ENCODE data around the gene RPH3AL.

RPH3AL gene

DNA sequence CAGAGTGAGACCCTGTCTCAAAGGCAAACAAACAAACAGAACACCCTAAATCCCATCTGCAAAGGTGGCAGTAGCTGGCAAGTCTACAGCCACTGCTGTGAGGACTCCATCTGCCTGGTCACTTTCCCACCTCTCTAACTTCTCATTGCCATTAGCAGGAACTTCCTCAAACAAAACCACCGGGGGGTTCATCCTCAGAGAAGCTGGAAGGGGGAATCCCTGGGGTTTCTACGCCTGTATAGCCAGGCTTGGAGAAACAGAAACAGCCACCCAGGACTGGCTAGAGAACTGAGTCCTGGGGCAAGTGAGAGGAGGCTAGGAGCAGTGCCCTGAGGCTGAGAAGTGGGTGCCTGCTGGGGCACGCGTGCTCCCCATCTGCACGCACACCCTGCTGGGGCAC is 7.3 kb downstream of the RPH3AL start:
- H3K36me3 ChIP-seq (ENCODE audit: control insufficient read depth, insufficient read depth, low read length): no peaks in the 10 kb centered on the region
- no peaks in the 10 kb centered on the region for H3K9me3 ChIP-seq (ENCODE audit: control insufficient read depth, low read length)
- 88% methylated on average over 5 of the region's 5 CpGs for WGBS, 2 experiments
- H3K4me3 ChIP-seq (ENCODE audit: insufficient read depth, low read depth, low read length): no peak overlapping the region
- no peak overlapping the region for H3K27ac ChIP-seq (ENCODE audit: insufficient read depth, low read depth, low read length, poor library complexity, severe bottlenecking)
- H3K4me1 ChIP-seq (ENCODE audit: control insufficient read depth, insufficient read depth, low read length): peaks cover 5% of the 10 kb centered on the region
- H3K27me3 ChIP-seq (ENCODE audit: control insufficient read depth, insufficient read depth, low read length, poor library complexity, severe bottlenecking): no peaks in the 10 kb centered on the region

DNA sequence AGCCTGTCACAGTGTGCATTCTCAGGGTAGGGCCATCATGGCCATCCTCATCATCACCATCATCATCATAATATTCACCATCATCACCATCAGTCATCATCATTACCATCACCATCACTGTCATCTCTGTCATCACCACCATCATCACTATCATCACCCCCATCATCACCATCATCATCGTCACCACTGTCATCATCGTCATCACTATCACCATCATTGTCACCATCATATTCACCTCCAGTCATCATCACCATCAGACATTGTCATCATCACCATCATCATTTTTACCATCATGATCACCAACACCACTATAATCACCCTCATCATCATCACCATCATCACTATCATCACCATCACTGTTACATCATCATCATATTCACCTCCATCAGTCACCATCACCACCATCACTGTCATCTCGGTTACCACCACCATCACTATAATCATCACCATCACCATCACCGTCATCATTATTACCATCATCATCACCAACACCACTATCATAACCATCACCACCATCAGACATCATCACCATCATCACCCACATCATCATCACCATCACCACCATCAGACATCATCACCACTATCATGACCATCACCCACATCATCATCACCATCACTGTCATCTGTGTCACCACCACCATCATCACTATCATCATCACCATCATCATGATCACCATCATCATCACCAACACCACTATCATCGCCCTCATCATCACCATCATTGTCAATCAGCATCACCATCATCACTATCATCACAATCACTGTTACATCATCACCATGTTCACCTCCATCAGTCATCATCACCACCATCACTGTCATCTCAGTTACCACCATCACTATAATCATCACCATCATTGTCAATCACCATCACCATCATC is 8.5 kb downstream of the RPH3AL start:
- H3K36me3 ChIP-seq (ENCODE audit: control insufficient read depth, insufficient read depth, low read length): no peaks in the 10 kb centered on the region
- no peaks in the 10 kb centered on the region for H3K9me3 ChIP-seq (ENCODE audit: control insufficient read depth, low read length)
- H3K4me1 ChIP-seq (ENCODE audit: control insufficient read depth, insufficient read depth, low read length): peaks cover 5% of the 10 kb centered on the region
- H3K27me3 ChIP-seq (ENCODE audit: control insufficient read depth, insufficient read depth, low read length, poor library complexity, severe bottlenecking): no peaks in the 10 kb centered on the region
- H3K27ac ChIP-seq (ENCODE audit: insufficient read depth, low read depth, low read length, poor library complexity, severe bottlenecking): no peak overlapping the region
- 90 to 92% methylated on average over 5 of the region's 5 CpGs for WGBS, 2 experiments
- no peak overlapping the region for H3K4me3 ChIP-seq (ENCODE audit: insufficient read depth, low read depth, low read length)

DNA sequence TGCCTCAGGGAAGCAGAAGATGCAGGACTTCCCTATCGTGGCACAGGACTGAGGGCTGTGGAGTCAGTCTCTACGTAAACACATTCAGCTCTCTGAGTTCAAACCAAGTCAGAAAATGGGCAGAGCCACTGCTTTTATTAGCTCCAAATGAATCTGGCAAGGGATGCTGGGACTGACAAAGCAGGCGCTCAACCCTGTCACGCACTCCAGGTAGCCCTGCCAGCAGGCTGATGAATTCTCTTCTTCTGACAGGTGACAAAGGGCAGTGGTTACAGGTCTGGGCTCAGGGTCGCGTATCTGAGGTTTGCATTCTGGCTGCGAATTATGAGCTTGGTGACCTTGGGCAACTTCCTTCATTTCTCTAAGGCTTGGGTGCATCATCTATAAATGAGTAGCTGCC is 9.4 kb downstream of the RPH3AL start:
- no peaks in the 10 kb centered on the region for H3K27me3 ChIP-seq (ENCODE audit: control insufficient read depth, insufficient read depth, low read length, poor library complexity, severe bottlenecking)
- no peak overlapping the region for H3K27ac ChIP-seq (ENCODE audit: insufficient read depth, low read depth, low read length, poor library complexity, severe bottlenecking)
- no peak overlapping the region for H3K4me3 ChIP-seq (ENCODE audit: insufficient read depth, low read depth, low read length)
- no peaks in the 10 kb centered on the region for H3K4me1 ChIP-seq (ENCODE audit: control insufficient read depth, insufficient read depth, low read length)
- no peaks in the 10 kb centered on the region for H3K36me3 ChIP-seq (ENCODE audit: control insufficient read depth, insufficient read depth, low read length)
- WGBS, 2 experiments: 76 to 77% methylated on average over 7 of the region's 7 CpGs
- no peaks in the 10 kb centered on the region for H3K9me3 ChIP-seq (ENCODE audit: control insufficient read depth, low read length)

DNA sequence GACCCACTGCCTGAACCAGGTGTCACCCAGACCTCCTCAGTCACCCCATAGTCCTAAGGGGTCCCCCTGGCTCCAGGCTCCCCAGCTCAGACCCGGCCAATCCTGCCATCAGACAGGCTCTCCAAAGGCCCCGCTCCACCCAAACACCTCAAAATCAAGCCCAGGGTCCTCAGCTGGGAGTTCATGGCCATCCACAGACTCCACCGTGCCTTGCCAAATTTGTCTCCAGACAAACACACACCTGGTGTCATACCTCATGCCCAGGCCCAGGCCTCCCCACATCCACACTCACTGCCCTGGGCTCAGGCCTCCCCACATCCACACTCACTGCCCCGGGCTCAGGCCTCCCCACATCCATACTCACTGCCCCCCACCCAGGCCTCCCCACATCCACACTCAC is 12.5 kb downstream of the RPH3AL start:
- H3K4me3 ChIP-seq (ENCODE audit: insufficient read depth, low read depth, low read length): no peak overlapping the region
- H3K4me1 ChIP-seq (ENCODE audit: control insufficient read depth, insufficient read depth, low read length): peaks cover 12% of the 10 kb centered on the region
- 92 to 93% methylated on average over 4 of the region's 4 CpGs for WGBS, 2 experiments
- no peaks in the 10 kb centered on the region for H3K27me3 ChIP-seq (ENCODE audit: control insufficient read depth, insufficient read depth, low read length, poor library complexity, severe bottlenecking)
- H3K9me3 ChIP-seq (ENCODE audit: control insufficient read depth, low read length): no peaks in the 10 kb centered on the region
- no peak overlapping the region for H3K27ac ChIP-seq (ENCODE audit: insufficient read depth, low read depth, low read length, poor library complexity, severe bottlenecking)
- no peaks in the 10 kb centered on the region for H3K36me3 ChIP-seq (ENCODE audit: control insufficient read depth, insufficient read depth, low read length)

DNA sequence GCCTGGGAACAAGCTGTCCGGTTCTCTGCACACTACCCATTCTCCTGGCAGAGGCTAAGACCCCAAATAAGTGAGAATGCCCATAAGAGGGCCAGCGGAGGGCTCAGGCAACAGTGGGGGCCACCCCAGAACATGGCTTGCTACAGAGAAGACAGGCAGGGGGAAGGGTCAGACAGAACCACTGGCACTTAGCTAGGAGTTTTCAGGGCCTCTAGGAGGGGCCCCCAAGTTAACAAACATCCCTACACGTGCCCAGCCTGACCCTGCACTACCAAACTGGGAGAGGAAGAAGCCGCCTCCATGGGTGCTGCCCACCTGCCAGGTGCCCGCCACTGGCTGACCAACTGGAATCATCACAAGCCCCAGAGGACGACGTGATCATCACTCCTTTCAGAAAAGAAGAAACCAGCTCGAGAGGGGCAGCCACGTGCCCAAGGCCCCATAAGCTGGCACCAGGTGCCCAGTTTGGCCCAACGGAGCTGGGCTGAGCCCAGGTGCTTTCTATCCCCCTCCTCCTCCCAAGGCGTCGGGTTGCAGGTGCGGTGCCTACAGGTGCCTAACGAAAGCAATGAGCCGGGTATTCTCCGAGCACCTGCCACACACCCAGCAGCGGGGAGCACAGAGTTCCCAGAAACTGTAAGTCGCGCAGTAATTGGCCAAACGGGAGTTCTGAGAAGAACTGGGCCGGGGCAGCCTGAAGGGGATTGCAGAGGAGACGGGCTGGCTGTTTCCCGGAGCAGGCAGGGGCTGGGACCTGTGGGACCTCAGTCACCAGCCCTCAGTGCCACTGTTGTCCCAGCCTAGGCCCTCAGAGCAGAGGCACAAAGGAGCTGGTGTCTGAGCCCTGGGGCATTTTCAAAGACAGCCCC is 13.2 kb downstream of the RPH3AL start:
- peaks cover 12% of the 10 kb centered on the region for H3K4me1 ChIP-seq (ENCODE audit: control insufficient read depth, insufficient read depth, low read length)
- no peaks in the 10 kb centered on the region for H3K27me3 ChIP-seq (ENCODE audit: control insufficient read depth, insufficient read depth, low read length, poor library complexity, severe bottlenecking)
- no peaks in the 10 kb centered on the region for H3K36me3 ChIP-seq (ENCODE audit: control insufficient read depth, insufficient read depth, low read length)
- no peaks in the 10 kb centered on the region for H3K9me3 ChIP-seq (ENCODE audit: control insufficient read depth, low read length)
- H3K4me3 ChIP-seq (ENCODE audit: insufficient read depth, low read depth, low read length): no peak overlapping the region
- H3K27ac ChIP-seq (ENCODE audit: insufficient read depth, low read depth, low read length, poor library complexity, severe bottlenecking): no peak overlapping the region
- 90% methylated on average over 23 of the region's 23 CpGs for WGBS, 2 experiments

DNA sequence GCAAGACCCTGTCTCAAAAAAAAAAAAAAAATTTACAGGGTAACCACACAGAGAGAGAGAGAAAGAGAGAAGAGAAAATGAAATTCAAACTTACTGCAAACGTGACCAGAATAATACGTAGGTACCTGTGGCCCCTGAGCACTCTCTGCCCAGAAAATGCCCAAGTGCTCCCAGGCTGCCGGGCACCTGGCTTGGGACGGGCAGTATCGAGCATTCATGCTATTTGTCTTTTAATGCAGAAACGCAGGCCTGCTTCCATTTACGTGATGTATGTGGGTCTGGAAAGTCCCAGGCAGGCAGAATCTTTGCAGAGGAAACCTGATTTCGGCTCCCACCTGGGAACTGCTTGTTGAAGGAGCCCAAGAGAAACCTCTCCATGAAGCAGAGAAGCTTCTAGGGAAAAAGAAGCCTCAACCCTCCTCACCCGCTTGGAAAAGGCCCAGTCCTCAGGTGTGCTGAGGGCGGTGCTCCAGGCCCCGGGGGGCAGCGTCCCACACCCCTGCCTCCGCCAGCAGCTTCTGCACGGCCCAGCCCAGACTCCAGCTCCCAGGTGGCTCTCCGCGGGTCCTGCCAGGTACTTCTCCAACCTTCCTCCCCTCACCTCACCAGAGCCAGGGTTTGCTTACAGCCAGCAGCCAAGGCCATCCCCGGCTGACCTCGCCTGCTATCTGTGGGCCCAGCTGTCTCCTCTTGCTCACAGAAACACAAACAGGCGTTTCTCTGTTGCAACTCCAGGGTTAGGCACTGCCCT is 14.0 kb downstream of the RPH3AL start:
- Histone ChIP-seq H3K27ac (ENCODE audit: insufficient read depth, low read depth, low read length, poor library complexity, severe bottlenecking) (no peak overlapping the region), H3K4me1 (ENCODE audit: control insufficient read depth, insufficient read depth, low read length) (peaks cover 12% of the 10 kb centered on the region), H3K9me3 (ENCODE audit: control insufficient read depth, low read length) (no peaks in the 10 kb centered on the region), H3K27me3 (ENCODE audit: control insufficient read depth, insufficient read depth, low read length, poor library complexity, severe bottlenecking) (no peaks in the 10 kb centered on the region), H3K4me3 (ENCODE audit: insufficient read depth, low read depth, low read length) (no peak overlapping the region), H3K36me3 (ENCODE audit: control insufficient read depth, insufficient read depth, low read length) (no peaks in the 10 kb centered on the region)
- WGBS, 2 experiments: 89 to 92% methylated on average over 19 of the region's 19 CpGs

DNA sequence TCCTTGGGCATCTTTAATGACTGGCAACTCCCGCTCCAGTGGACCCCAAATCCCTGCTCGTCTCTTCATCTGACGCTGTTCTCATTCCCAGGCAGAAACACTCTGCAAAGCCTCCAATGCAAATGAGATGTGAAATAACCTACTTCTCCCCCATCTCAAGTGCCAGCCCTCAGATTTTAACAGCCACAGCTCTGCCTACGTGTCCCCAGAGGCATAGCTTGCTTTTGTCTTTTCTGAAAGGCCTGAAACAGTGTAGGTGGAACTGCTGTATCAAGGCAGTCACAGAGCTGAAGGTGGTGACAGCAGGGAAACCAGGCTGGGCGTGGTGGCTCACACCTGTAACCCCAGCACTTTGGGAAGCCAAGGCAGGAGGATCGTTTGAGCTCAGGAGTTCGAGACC is 14.7 kb downstream of the RPH3AL start:
- peaks cover 12% of the 10 kb centered on the region for H3K4me1 ChIP-seq (ENCODE audit: control insufficient read depth, insufficient read depth, low read length)
- H3K9me3 ChIP-seq (ENCODE audit: control insufficient read depth, low read length): no peaks in the 10 kb centered on the region
- no peaks in the 10 kb centered on the region for H3K36me3 ChIP-seq (ENCODE audit: control insufficient read depth, insufficient read depth, low read length)
- H3K4me3 ChIP-seq (ENCODE audit: insufficient read depth, low read depth, low read length): no peak overlapping the region
- no peak overlapping the region for H3K27ac ChIP-seq (ENCODE audit: insufficient read depth, low read depth, low read length, poor library complexity, severe bottlenecking)
- H3K27me3 ChIP-seq (ENCODE audit: control insufficient read depth, insufficient read depth, low read length, poor library complexity, severe bottlenecking): no peaks in the 10 kb centered on the region
- WGBS, 2 experiments: 80 to 87% methylated on average over 7 of the region's 7 CpGs

DNA sequence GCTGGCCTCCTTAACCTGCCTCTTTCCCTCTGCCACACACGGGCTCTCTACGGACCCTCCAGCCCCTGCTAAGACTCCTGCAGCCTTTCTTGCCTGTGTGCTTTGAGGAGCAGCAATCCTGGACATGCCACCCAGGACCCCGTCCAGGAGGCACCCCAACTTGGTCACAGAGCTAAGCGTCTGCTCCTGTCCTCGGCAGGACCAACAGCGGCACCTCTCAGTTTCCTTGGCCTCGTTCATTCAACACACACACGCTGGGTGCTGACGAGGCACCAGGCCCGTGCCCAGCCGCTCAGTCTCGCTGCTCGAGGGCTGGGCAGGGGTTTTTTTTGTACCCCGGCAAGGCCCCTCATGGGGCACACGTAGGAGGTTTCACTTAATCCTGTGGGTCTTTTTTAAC is 15.2 kb downstream of the RPH3AL start:
- 89 to 92% methylated on average over 15 of the region's 15 CpGs for WGBS, 2 experiments
- Histone ChIP-seq H3K27me3 (ENCODE audit: control insufficient read depth, insufficient read depth, low read length, poor library complexity, severe bottlenecking) (no peaks in the 10 kb centered on the region), H3K9me3 (ENCODE audit: control insufficient read depth, low read length) (no peaks in the 10 kb centered on the region), H3K27ac (ENCODE audit: insufficient read depth, low read depth, low read length, poor library complexity, severe bottlenecking) (no peak overlapping the region), H3K36me3 (ENCODE audit: control insufficient read depth, insufficient read depth, low read length) (no peaks in the 10 kb centered on the region), H3K4me1 (ENCODE audit: control insufficient read depth, insufficient read depth, low read length) (peaks cover 12% of the 10 kb centered on the region), H3K4me3 (ENCODE audit: insufficient read depth, low read depth, low read length) (no peak overlapping the region)

DNA sequence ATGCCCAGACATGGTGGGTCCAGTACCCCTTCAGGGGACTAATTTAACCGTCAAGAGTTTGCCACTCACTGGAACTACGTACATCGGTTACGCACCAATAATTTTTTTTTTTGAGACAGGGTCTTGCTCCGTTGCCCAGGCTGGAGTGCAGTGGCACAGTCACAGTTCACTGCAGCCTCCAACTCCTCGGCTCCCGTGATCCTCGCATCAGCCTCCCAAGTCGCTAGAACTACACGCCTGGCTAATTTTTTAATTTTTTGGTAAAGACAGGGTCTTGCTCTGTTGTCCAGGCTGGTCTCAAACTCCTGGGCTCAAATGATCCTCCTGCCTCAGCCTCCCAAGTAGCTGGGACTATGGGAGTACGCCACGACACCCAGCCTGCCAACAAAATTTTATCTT is 15.6 kb downstream of the RPH3AL start:
- H3K27me3 ChIP-seq (ENCODE audit: control insufficient read depth, insufficient read depth, low read length, poor library complexity, severe bottlenecking): no peaks in the 10 kb centered on the region
- no peaks in the 10 kb centered on the region for H3K36me3 ChIP-seq (ENCODE audit: control insufficient read depth, insufficient read depth, low read length)
- no peak overlapping the region for H3K27ac ChIP-seq (ENCODE audit: insufficient read depth, low read depth, low read length, poor library complexity, severe bottlenecking)
- no peak overlapping the region for H3K4me3 ChIP-seq (ENCODE audit: insufficient read depth, low read depth, low read length)
- WGBS, 2 experiments: 94 to 95% methylated on average over 12 of the region's 12 CpGs
- H3K9me3 ChIP-seq (ENCODE audit: control insufficient read depth, low read length): no peaks in the 10 kb centered on the region
- H3K4me1 ChIP-seq (ENCODE audit: control insufficient read depth, insufficient read depth, low read length): peaks cover 12% of the 10 kb centered on the region

Data from ectodermal cell (in vitro differentiated cells).